MCF 10A (cell line): ENCODE measurements around the gene EXOC3L2. TPM values are rescaled to one million over a fixed set of nuclear protein-coding genes. Genes with fewer than 3 reads are reported as not detected.

Experiments
- BruUV-seq: library from RNA; stranded (reverse); fragments of 400-500 nt; replicated peaks from 2 replicates; lab custom pipeline; 2021; lab: Mats Ljungman, UMichigan
- CTCF ChIA-PET: fragments of 300-600 bp; sonication (Branson Sonifier 250); formaldehyde crosslinking; extraction: SDS; loops from one replicate; lab custom pipeline; 2021; ENCODE audit warnings: antibody characterized with exemption, inconsistent platforms; lab: Yijun Ruan, JAX
- POLR2A ChIA-PET: fragments of 300-600, 350-650 bp; sonication (Branson Sonifier 250); formaldehyde crosslinking; extraction: SDS; loops from one replicate; lab custom pipeline; 2020; ENCODE audit warnings: antibody characterized with exemption, inconsistent platforms; lab: Yijun Ruan, JAX
- DNase-seq: peaks from one replicate; pipeline ENCODE4 v3.0.0-alpha.2; 2018; ENCODE audit not compliant: unreplicated experiment
- H3K27ac Mint-ChIP-seq: one replicate; pipeline ENCODE4 v1.8.0; 2022; ENCODE audit warnings: mild to moderate bottlenecking, low read depth, mixed read lengths; ENCODE audit not compliant: unreplicated experiment
- H3K27me3 Mint-ChIP-seq: one replicate; pipeline ENCODE4 v1.8.0; 2022; ENCODE audit warnings: mixed read lengths; ENCODE audit not compliant: insufficient read depth, unreplicated experiment
- H3K36me3 Mint-ChIP-seq: one replicate; pipeline ENCODE4 v1.8.0; 2022; ENCODE audit warnings: mild to moderate bottlenecking, moderate library complexity, mixed read lengths; ENCODE audit not compliant: insufficient read depth, unreplicated experiment
- H3K4me1 Mint-ChIP-seq: one replicate; pipeline ENCODE4 v1.8.0; 2022; ENCODE audit warnings: mixed read lengths; ENCODE audit not compliant: insufficient read depth, unreplicated experiment
- H3K4me3 Mint-ChIP-seq: one replicate; pipeline ENCODE4 v1.8.0; 2022; ENCODE audit warnings: mild to moderate bottlenecking, moderate library complexity, mixed read lengths; ENCODE audit not compliant: unreplicated experiment
- H3K9me3 Mint-ChIP-seq: one replicate; pipeline ENCODE4 v1.8.0; 2022; ENCODE audit warnings: mixed read lengths; ENCODE audit not compliant: unreplicated experiment
- CTCF ChIP-seq: fragments of 200-600 bp; IDR thresholded peaks from one replicate; pipeline ENCODE4 v1.8.0; 2022; ENCODE audit warnings: antibody characterized with exemption, mild to moderate bottlenecking; ENCODE audit not compliant: unreplicated experiment
- intact Hi-C: fragments of 100-400 bp; cut with micrococcal nuclease; formaldehyde crosslinking; loops from 2 replicates; pipeline ENCODE4 v1.14.1; 2022
- total RNA-seq: library from RNA; stranded (reverse); gene quantifications from 2 replicates; pipeline ENCODE4 v1.2.3, GENCODE V29; 2022

Gene EXOC3L2
- total RNA-seq, 1 experiment from 2014 or later: not detected

GRCh38 chr19:45291834-45292233 lies 46.6 kb upstream of the EXOC3L2 start:
- DNase-seq: no peak
- CTCF ChIA-PET: interaction anchor here (0.6 kb wide), 1 partner anchor 14 kb away, joined by 3 read pairs; no protein-coding TSS in a partner anchor
- peaks cover 20% of the 10 kb centered on the region for H3K36me3 Mint-ChIP-seq
- no TSS peak for BruUV-seq
- no peaks in the 10 kb centered on the region for H3K4me1 Mint-ChIP-seq
- H3K9me3 Mint-ChIP-seq: no peaks in the 10 kb centered on the region
- POLR2A ChIA-PET: interaction anchor here (0.8 kb wide), 1 partner anchor 13 kb away, joined by 3 read pairs; no protein-coding TSS in a partner anchor
- H3K27ac Mint-ChIP-seq: no peak overlapping the region
- TF ChIP-seq CTCF: no peak
- intact Hi-C loops: no loop called here
- H3K27me3 Mint-ChIP-seq: no peaks in the 10 kb centered on the region
- H3K4me3 Mint-ChIP-seq: no peak overlapping the region

GRCh38 chr19:45290381-45290931 lies 45.2 kb upstream of the EXOC3L2 start:
- no peak overlapping the region for H3K27ac Mint-ChIP-seq
- peaks cover 13% of the 10 kb centered on the region for H3K36me3 Mint-ChIP-seq
- TF ChIP-seq CTCF: no peak
- H3K9me3 Mint-ChIP-seq: no peaks in the 10 kb centered on the region
- DNase-seq: no peak
- H3K27me3 Mint-ChIP-seq: no peaks in the 10 kb centered on the region
- ChIA-PET CTCF (no interaction called here), POLR2A (interaction anchor here (0.6 kb wide), 1 partner anchor 42 kb away, joined by 3 read pairs; no protein-coding TSS in a partner anchor)
- no peak overlapping the region for H3K4me3 Mint-ChIP-seq
- intact Hi-C loops: no loop called here
- no peaks in the 10 kb centered on the region for H3K4me1 Mint-ChIP-seq
- BruUV-seq: no TSS peak

DNA sequence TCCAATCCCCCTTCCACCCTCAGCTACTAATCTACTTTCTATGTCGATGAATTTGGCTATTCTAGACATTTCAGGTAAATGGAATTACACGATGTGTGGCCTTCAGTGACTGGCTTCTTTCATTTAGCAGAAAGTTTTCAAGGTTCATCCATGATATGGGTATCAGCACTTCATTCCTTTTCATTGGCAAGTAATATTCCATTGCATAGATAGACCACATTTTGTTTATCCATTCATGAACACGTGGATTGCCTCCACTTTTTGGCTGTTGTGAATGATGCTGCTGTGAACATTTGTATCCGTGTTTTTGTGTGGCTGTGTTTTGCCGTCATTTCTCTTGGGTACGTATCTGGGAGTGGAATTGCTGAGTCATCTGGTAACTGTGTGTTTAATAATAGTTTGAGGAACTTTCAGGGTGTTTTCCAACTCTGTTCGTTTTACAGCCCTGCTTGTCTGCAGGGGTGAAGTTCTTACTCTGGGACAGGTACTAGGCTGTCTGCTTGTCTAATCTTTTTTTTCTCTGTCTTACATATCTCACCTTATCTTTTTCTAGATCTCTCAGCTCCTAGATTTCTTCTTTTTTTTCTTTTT lies 38.3 kb upstream of the EXOC3L2 start:
- DNase-seq: peak; percentile 13
- ChIA-PET POLR2A (interaction anchor here (0.7 to 1.3 kb wide), 2 partner anchors 15 to 94 kb away, joined by 3 read pairs; no protein-coding TSS in a partner anchor), CTCF (no interaction called here)
- Mint-ChIP-seq H3K36me3 (peaks cover 35% of the 10 kb centered on the region), H3K27ac (peak overlapping the region; percentile 91), H3K9me3 (no peaks in the 10 kb centered on the region), H3K4me1 (peaks cover 7% of the 10 kb centered on the region), H3K27me3 (no peaks in the 10 kb centered on the region), H3K4me3 (no peak overlapping the region)
- no peak for TF ChIP-seq CTCF
- intact Hi-C loops: no loop called here
- BruUV-seq: no TSS peak

DNA sequence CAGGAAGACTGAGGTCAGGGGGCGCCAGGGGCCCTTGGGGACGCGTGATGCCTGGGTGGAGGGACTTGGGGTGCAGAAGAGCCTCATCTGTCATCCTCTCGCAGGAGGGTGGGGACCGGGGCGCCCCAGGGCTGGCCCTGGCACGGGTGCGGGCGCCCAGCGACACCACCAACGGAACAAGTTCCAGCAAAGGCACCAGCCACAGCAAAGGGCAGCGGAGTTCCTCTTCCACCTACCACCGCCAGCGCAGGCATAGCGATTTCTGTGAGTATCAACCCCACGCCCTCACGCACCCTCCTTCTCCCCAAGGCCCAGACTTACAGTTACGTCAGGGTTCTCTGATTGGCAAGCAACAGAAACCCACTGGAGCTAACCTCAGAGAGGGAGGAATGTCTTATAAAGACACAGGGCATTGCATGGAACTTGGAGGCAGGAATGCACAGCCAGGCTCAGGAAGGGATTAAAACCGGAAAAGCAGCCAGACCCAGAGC lies 35.3 kb upstream of the EXOC3L2 start:
- H3K4me1 Mint-ChIP-seq: peaks cover 7% of the 10 kb centered on the region
- no peaks in the 10 kb centered on the region for H3K9me3 Mint-ChIP-seq
- peaks cover 56% of the 10 kb centered on the region for H3K36me3 Mint-ChIP-seq
- no peaks in the 10 kb centered on the region for H3K27me3 Mint-ChIP-seq
- BruUV-seq: no TSS peak
- ChIA-PET CTCF (no interaction called here), POLR2A (no interaction called here)
- TF ChIP-seq CTCF: no peak
- no peak overlapping the region for H3K27ac Mint-ChIP-seq
- no peak for DNase-seq
- no peak overlapping the region for H3K4me3 Mint-ChIP-seq
- intact Hi-C loops: no loop called here
